ENCODE data around the gene TCF15.

- no peak for TF ChIP-seq POLR2AphosphoS5 (IDR thresholded peaks at IDR 0.05; ENCODE audit: low read depth, low read length)
- TF ChIP-seq CTCF (IDR thresholded peaks at IDR 0.05; ENCODE audit: control extremely low read depth in 1 of 3, insufficient read depth in 1 of 3, low read depth in 1 of 3, low read length in 3 of 3) = peak; percentile 74 to 99 (median 95)
- TF ChIP-seq POLR2A (IDR thresholded peaks at IDR 0.05; ENCODE audit: control extremely low read depth in 1 of 2, low read depth in 2 of 2, low read length in 2 of 2) = no peak
- no peak for TF ChIP-seq MAFK (IDR thresholded peaks at IDR 0.05; ENCODE audit: low read depth, low read length)
- no peak for TF ChIP-seq SIRT6 (IDR thresholded peaks at IDR 0.05; ENCODE audit: low read length)
- no peak for TF ChIP-seq JUN (IDR thresholded peaks at IDR 0.05; ENCODE audit: low read depth, low read length)
- TF ChIP-seq ATF2 (IDR thresholded peaks at IDR 0.05; ENCODE audit: low read length) = no peak
- no peak for TF ChIP-seq NRF1 (IDR thresholded peaks at IDR 0.05; ENCODE audit: low read depth, low read length)
- no peak for TF ChIP-seq YY1 (IDR thresholded peaks at IDR 0.05; ENCODE audit: low read depth, low read length)
- no peak for TF ChIP-seq SP1 (IDR thresholded peaks at IDR 0.05; ENCODE audit: low read depth, low read length)
- no peak for TF ChIP-seq SP4 (IDR thresholded peaks at IDR 0.05; ENCODE audit: low read length)
- TF ChIP-seq ZNF274 (IDR thresholded peaks at IDR 0.05; ENCODE audit: borderline replicate concordance, extremely low read depth, low read length) = no peak
- TF ChIP-seq RAD21 (IDR thresholded peaks at IDR 0.05 in 1 of 2, conservative IDR thresholded peaks at IDR 0.05 in 1 of 2; ENCODE audit: low read depth in 2 of 2, low read length in 2 of 2) = peak; percentile 98
These were observed 48.5 kb downstream of the TCF15 start for GRCh38 chr20:561437-562231.

All from H1 (cell line).